Left lobe of liver (tissue), 2 donors: ENCODE measurements around the gene COL24A1. TPM values are rescaled to one million over a fixed set of nuclear protein-coding genes. Genes with fewer than 3 reads are reported as not detected.
"Not testable (repeated sequence)": the region's sequence is repeated elsewhere in the genome, so short reads cannot be mapped to it uniquely, and the experiment has no call there.

ENCODE experiments used
- ATAC-seq: fragments of 200-7000 bp; cut with Tn5 transposase; one replicate; pipeline ENCODE4 v1.9.1; 2020; ENCODE audit warnings: mild to moderate bottlenecking, moderate library complexity
- DNase-seq: peaks from one replicate; pipeline ENCODE4 v3.0.0-alpha.2; 2020; ENCODE audit warnings: low spot score
- total RNA-seq: library from RNA; stranded (reverse); gene quantifications from one replicate; pipeline ENCODE4 v1.2.1, GENCODE V29; 2021
- donor health status: DM: no; HTN: no; CAD: no; lungs with moderate emphysema.
- donor health status: DM: no; HTN: yes; CAD: no.

COL24A1 gene
- total RNA-seq, 1 donor from 2014 or later = not detected

DNA sequence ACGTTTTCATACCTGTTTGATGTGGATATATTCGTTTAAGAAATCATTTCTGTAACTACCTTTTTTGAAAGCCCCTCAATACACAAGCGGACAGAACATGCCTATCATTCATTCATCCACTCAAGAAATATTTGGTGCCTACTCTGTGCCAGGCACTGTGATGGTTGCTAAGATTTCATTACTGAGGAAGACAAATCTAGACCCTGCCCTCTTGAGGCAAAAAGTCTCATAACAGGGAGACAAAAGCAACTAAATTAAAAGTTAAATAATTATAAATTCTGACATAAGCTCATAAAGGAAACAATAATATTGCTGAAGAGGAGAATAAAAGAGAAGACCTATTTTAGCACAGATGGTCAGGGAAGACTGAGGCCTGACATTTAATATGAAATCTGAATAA, 244.8 kb downstream of the COL24A1 start:
- no peak for ATAC-seq
- no peak for DNase-seq

DNA sequence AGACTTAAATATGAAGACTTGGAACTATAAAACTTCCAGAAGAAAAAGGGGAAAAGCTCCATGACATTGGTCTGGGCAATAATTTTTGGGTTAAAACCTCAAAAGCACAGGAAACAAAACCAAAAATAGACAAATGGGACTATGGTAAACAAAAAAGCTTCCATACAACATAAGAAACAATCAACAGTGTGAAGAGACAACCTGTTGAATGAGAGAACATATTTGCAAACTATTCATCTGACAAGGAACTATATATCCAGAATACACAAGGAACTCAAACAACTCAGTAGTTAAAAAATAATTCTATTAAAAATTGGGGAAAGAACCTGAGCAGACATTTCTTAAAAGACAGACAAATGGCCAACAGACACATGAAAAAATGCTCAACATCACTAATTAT, 255.7 kb downstream of the COL24A1 start:
- DNase-seq = no peak
- no peak for ATAC-seq

GRCh38 chr1:85898861-85899260, 257.7 kb downstream of the COL24A1 start:
- no peak for ATAC-seq

GRCh38 chr1:85894651-85895050, 261.9 kb downstream of the COL24A1 start:
- ATAC-seq = peak; percentile 71
- DNase-seq = no peak

More at GRCh38 chr1:85898861-85899260, 257.7 kb downstream of the COL24A1 start:
- DNase-seq = no peak

DNA sequence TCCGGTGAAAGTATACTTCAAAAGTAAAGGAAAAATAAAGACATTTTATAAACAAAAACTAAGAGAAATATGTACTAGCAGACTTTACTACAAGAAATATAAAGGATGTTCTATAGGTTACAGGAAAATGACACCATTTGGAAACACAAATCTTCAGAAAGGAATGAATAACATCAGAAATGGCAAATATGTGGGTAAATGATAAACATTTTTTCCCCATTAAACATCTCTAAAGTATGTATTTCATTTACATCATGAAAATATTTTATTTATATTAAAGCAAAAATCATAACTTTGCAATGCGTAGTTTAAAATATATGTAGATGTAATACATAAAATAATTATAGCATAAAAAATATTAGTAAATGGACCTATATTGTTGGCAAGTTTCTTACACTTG, 264.2 kb downstream of the COL24A1 start:
- no peak for DNase-seq
- no peak for ATAC-seq

- DNase-seq (no peak), ATAC-seq (no peak)
Observed at GRCh38 chr1:85889870-85890269, 266.7 kb downstream of the COL24A1 start.

DNA sequence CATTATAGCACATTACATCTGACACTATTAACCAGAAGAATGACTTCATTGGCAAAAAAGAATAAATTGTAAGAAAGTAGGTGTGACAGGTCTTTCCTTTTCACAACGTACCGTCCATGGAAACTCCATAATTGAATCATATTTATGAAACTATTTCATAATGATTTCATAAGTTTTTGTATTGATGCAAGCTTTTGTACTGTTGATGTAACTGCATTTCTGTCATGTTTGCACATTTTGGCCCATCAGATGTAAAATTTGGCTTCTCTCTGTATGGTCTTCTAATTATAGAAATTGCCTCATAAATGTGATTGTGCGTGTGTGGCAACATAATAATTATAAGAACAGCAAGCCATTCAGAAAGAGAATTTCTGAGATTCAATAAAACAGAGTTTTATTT, 267.7 kb downstream of the COL24A1 start:
- DNase-seq = no peak
- ATAC-seq = no peak

DNA sequence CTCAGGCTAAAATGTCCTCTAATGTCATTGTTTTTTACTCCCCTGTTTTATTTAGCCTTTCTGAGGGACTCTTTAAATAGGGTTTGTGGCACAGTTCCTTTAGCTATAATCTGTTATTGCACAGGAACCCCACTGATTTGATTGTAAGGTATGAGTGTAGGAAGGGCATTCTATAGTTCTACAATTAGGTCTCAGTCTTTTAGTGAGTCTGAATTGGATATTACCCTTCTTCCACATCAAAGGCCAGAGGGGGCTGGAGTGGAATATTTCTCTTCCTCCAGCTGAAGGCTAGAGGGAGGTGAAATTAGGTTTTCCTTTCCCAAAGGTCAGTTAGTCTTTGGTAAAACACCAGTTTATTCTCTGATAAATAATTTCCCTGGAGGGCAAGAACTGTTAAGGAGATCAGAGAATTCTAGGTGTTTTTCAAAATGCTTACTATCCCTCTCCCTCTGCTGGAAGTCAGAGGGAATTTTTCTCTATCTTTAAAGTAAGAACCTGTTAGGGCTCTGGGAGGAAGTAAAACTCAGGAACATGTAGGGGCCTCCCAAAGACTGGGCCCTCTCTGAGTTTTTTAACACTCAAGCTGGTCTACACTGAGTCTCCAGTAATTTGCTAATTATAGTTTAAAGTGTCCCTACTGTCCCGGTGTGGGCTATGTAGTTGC, 272.1 kb downstream of the COL24A1 start:
- ATAC-seq (peak; percentile 50), DNase-seq (no peak)

- ATAC-seq = no peak
Observed at GRCh38 chr1:85867189-85867588, 289.4 kb downstream of the COL24A1 start.

GRCh38 chr1:85865213-85865612, 291.4 kb downstream of the COL24A1 start:
- ATAC-seq (no peak), DNase-seq (no peak)

More at GRCh38 chr1:85867189-85867588, 289.4 kb downstream of the COL24A1 start:
- no peak for DNase-seq

DNA sequence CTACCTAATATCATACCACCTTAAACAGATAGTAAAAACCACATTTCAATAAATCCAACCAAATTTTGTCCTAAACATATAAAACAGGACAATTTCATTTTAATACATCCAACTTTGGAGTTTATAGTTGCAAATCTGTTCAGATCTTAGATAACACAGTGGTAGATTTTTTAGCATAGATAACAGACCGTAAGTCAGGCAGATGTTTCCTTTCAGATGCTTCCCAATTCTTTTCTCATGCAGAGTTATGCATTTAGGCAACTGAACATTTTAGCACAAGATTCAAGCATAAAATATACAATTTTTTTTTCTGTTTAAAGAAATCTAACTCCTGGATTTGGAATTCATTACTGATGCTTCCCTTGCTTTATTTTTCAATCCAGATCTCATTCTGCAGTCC, 291.8 kb downstream of the COL24A1 start:
- no peak for ATAC-seq
- DNase-seq = no peak

DNA sequence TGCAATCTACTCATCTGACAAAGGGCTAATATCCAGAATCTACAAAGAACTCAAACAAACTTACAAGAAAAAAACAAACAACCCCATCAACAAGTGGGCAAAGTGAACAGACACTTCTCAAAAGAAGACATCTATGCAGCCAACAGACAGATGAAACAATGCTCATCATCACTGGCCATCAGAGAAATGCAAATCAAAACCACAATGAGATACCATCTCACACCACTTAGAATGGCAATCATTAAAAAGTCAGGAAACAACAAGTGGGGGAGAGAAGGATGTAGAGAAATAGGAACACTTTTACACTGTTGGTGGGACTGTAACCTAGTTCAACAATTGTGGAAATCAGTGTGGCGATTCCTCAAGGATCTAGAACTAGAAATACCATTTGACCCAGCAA, 292.9 kb downstream of the COL24A1 start:
- not testable (repeated sequence) for DNase-seq

GRCh38 chr1:85862456-85862855, 294.1 kb downstream of the COL24A1 start:
- DNase-seq (no peak), ATAC-seq (no peak)

More for the DNA sequence above, 292.9 kb downstream of the COL24A1 start:
- ATAC-seq = not testable (repeated sequence)

DNA sequence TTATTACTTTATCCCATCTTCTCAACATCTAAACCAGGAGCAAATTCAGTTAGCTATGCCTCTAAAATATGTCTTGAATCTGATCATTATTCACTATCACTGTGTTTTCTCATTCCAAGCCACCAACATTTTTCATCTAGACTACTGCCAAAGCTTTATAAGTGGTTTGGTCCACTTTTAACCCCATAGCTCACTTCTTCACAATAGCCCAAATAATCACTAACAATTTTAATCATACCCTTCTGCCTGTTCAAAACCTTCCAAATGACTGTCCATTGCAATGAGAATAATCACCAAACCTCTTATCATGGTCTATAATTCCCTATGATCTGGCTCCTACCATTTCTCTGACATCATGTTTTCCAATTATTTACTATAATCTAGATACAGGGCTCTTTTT, 298.6 kb downstream of the COL24A1 start:
- no peak for DNase-seq
- ATAC-seq = no peak

GRCh38 chr1:85850238-85850637, 306.3 kb downstream of the COL24A1 start:
- no peak for DNase-seq
- ATAC-seq = no peak

- ATAC-seq (no peak), DNase-seq (no peak)
Observed at GRCh38 chr1:85849660-85850059, 306.9 kb downstream of the COL24A1 start.

GRCh38 chr1:85847356-85847755, 309.2 kb downstream of the COL24A1 start:
- DNase-seq (no peak), ATAC-seq (no peak)

- DNase-seq (no peak), ATAC-seq (no peak)
Observed at GRCh38 chr1:85846706-85847105, 309.9 kb downstream of the COL24A1 start.

GRCh38 chr1:85839459-85839858, 317.1 kb downstream of the COL24A1 start:
- DNase-seq (no peak), ATAC-seq (no peak)

DNA sequence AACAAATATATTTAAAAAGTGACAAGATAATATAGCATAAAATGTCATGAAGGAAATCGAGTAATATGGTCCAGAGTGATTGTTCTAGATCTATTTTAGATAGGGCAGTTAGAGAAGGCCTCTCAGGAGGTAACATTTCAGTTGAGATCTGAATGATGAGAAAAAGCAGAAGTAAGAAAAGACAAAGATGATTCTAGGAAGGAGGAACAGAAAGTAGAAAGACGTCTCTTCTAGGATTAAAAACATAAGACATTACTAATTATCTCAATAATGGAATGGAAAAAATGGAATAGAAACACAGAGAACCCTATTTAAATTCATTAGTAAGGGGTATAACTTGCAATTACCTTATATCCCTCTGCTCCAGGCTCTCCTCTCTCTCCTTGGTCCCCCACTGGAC, 318.3 kb downstream of the COL24A1 start:
- no peak for ATAC-seq

GRCh38 chr1:85836736-85837135, 319.8 kb downstream of the COL24A1 start:
- DNase-seq (no peak), ATAC-seq (no peak)

More for the DNA sequence above, 318.3 kb downstream of the COL24A1 start:
- no peak for DNase-seq

DNA sequence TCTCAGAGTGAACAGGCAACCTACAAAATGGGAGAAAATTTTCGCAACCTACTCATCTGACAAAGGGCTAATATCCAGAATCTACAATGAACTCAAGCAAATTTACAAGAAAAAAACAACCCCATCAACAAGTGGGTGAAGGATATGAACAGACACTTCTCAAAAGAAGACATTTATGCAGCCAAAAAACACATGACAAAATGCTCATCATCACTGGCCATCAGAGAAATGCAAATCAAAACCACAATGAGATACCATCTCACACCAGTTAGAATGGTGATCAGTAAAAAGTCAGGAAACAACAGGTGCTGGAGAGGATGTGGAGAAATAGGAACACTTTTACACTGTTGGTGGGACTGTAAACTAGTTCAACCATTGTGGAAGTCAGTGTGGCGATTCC, 323.4 kb downstream of the COL24A1 start:
- not testable (repeated sequence) for DNase-seq, ATAC-seq

GRCh38 chr1:85830837-85831236, 325.7 kb downstream of the COL24A1 start:
- no peak for ATAC-seq
- DNase-seq = no peak
